Umbilical cord (tissue), 2 donors: ENCODE measurements around the gene DPP10. TPM values are rescaled to one million over a fixed set of nuclear protein-coding genes. Genes with fewer than 3 reads are reported as not detected.
"Not testable (repeated sequence)": the region's sequence is repeated elsewhere in the genome, so short reads cannot be mapped to it uniquely, and the experiment has no call there.

Experiments used
- DNase-seq: peaks from one replicate; pipeline ENCODE4 v3.0.0-alpha.2; 2015; ENCODE audit warnings: low spot score
- total RNA-seq: library from RNA; depleted of rRNA; stranded (reverse); fragments of >200 nt; gene quantifications from one replicate; pipeline ENCODE4 v1.2.3, GENCODE V29; 2014; ENCODE audit warnings: low replicate concordance; ENCODE audit not compliant: insufficient read depth

The DPP10 gene
- 34.2 TPM for total RNA-seq

- DNase-seq, result peak; percentile 9
Measured at GRCh38 chr2:114442510-114442909, at the start of gene DPP10. DPP10 (plus strand) TSS chr2:114442641.

- DNase-seq, result no peak
Measured at GRCh38 chr2:114400890-114401289, 41.6 kb upstream of the DPP10 start.

- DNase-seq, result no peak
Measured at GRCh38 chr2:114405247-114406116, 37.0 kb upstream of the DPP10 start.

- DNase-seq, result no peak
Measured at GRCh38 chr2:114406347-114406746, 36.1 kb upstream of the DPP10 start.

GRCh38 chr2:114407353-114407752 is 35.1 kb upstream of the DPP10 start:
- DNase-seq, result not testable (repeated sequence)

GRCh38 chr2:114421781-114422180 is 20.7 kb upstream of the DPP10 start:
- no peak for DNase-seq

- no peak for DNase-seq
Measured at GRCh38 chr2:114424699-114425098, 17.7 kb upstream of the DPP10 start.

GRCh38 chr2:114426756-114427155 is 15.7 kb upstream of the DPP10 start:
- no peak for DNase-seq

- no peak for DNase-seq
Measured at GRCh38 chr2:114436329-114436728, 6.1 kb upstream of the DPP10 start.

- DNase-seq, result no peak
Measured at GRCh38 chr2:114446571-114446970, 4.1 kb downstream of the DPP10 start.

- DNase-seq, result no peak
Measured at GRCh38 chr2:114450639-114451038, 8.2 kb downstream of the DPP10 start.

- DNase-seq, result no peak
Measured at GRCh38 chr2:114456566-114456965, 14.1 kb downstream of the DPP10 start.

GRCh38 chr2:114457956-114458355 is 15.5 kb downstream of the DPP10 start:
- no peak for DNase-seq

- DNase-seq, result no peak
Measured at GRCh38 chr2:114461116-114461515, 18.7 kb downstream of the DPP10 start.

- DNase-seq, result no peak
Measured at GRCh38 chr2:114464961-114465706, 22.7 kb downstream of the DPP10 start.

GRCh38 chr2:114468343-114468742 is 25.9 kb downstream of the DPP10 start:
- DNase-seq, result no peak

- no peak for DNase-seq
Measured at GRCh38 chr2:114472246-114472645, 29.8 kb downstream of the DPP10 start.

GRCh38 chr2:114472726-114473125 is 30.3 kb downstream of the DPP10 start:
- no peak for DNase-seq

- no peak for DNase-seq
Measured at GRCh38 chr2:114488841-114489530, 46.5 kb downstream of the DPP10 start.

- no peak for DNase-seq
Measured at GRCh38 chr2:114495046-114495445, 52.6 kb downstream of the DPP10 start.

GRCh38 chr2:114496959-114497358 is 54.5 kb downstream of the DPP10 start:
- no peak for DNase-seq

GRCh38 chr2:114499101-114499500 is 56.7 kb downstream of the DPP10 start:
- DNase-seq, result no peak
